Measurements from ENCODE around the gene RNASEH2A. TPM values are rescaled to one million over a fixed set of nuclear protein-coding genes. Genes with fewer than 3 reads are reported as not detected.

The RNASEH2A gene
- total and polyA plus RNA-seq, 10 donors = 4.4 to 15.9 (median 11.7) TPM

- H3K27ac ChIP-seq = no peak overlapping the region
- H3K4me1 ChIP-seq = peaks cover 7 to 53% (median 33%) of the 10 kb centered on the region in 6 donors
- DNase-seq = no peak
- 2 to 4% (median 3%) methylated on average over 24 to 85 of the region's 87 CpGs for WGBS, 5 donors
- TF ChIP-seq POLR2A (IDR thresholded peaks at IDR 0.05) = no peak
- no peak for TF ChIP-seq CTCF (IDR thresholded peaks at IDR 0.05 in 8 of 11, conservative IDR thresholded peaks at IDR 0.05 in 3 of 11)
- no peak for TF ChIP-seq POLR2AphosphoS5 (IDR thresholded peaks at IDR 0.05)
- H3K27me3 ChIP-seq (replicated peaks in 1 of 7) = peaks cover 3 to 100% (median 96%) of the 10 kb centered on the region in 7 donors
- H3K36me3 ChIP-seq = no peaks in the 10 kb centered on the region
- intact Hi-C loops (cut with DNase I; ENCODE audit: low total_unique reads) = no loop called here
- peaks cover 0 to 6% (median 0%) of the 10 kb centered on the region in 8 donors for H3K9me3 ChIP-seq
- H3K4me3 ChIP-seq = peak overlapping the region in 7 of 8 donors; percentile 23 to 69 (median 41)
Measured at GRCh38 chr19:12833738-12834565, 27.6 kb downstream of the RNASEH2A start.

- H3K27ac ChIP-seq = no peak within 1 kb of the TSS
- WGBS, 5 donors = 9 to 12% (median 11%) methylated on average over 20 of the region's 20 CpGs
- H3K27me3 ChIP-seq (replicated peaks in 1 of 7) = peaks cover 4 to 100% (median 96%) of the 10 kb centered on the region in 7 donors
- peak within 1 kb of the TSS in 7 of 8 donors; percentile 23 to 69 (median 41) for H3K4me3 ChIP-seq
- intact Hi-C loops (cut with DNase I; ENCODE audit: low total_unique reads) = no loop called here
- H3K4me1 ChIP-seq = peaks cover 7 to 58% (median 35%) of the 10 kb centered on the region in 6 donors
- TF ChIP-seq POLR2A (IDR thresholded peaks at IDR 0.05) (no peak), CTCF (IDR thresholded peaks at IDR 0.05 in 8 of 11, conservative IDR thresholded peaks at IDR 0.05 in 3 of 11) (no peak), POLR2AphosphoS5 (IDR thresholded peaks at IDR 0.05) (no peak)
- DNase-seq = no peak
- no peaks in the 10 kb centered on the region for H3K36me3 ChIP-seq
- H3K9me3 ChIP-seq = peaks cover 0 to 6% (median 0%) of the 10 kb centered on the region in 8 donors
Measured at GRCh38 chr19:12834566-12834943, 28.2 kb downstream of the RNASEH2A start, which contains the start of gene RTBDN. Gene RTBDN, minus strand, starts transcription at chr19:12834579. Its CDS starts 4,600 bp downstream, at chr19:12829979.

- peaks cover 6 to 100% (median 97%) of the 10 kb centered on the region in 7 donors for H3K27me3 ChIP-seq (replicated peaks in 1 of 7)
- H3K36me3 ChIP-seq = no peaks in the 10 kb centered on the region
- no peak overlapping the region for H3K27ac ChIP-seq
- no peak for TF ChIP-seq POLR2A (IDR thresholded peaks at IDR 0.05)
- no peak for TF ChIP-seq CTCF (IDR thresholded peaks at IDR 0.05 in 8 of 11, conservative IDR thresholded peaks at IDR 0.05 in 3 of 11)
- TF ChIP-seq POLR2AphosphoS5 (IDR thresholded peaks at IDR 0.05) = no peak
- intact Hi-C loops (cut with DNase I; ENCODE audit: low total_unique reads) = no loop called here
- DNase-seq = no peak
- H3K4me1 ChIP-seq = peaks cover 7 to 58% (median 35%) of the 10 kb centered on the region in 6 donors
- H3K4me3 ChIP-seq = no peak overlapping the region
- WGBS, 5 donors = 10 to 19% (median 11%) methylated on average over 28 to 39 of the region's 39 CpGs
- peaks cover 0 to 6% (median 0%) of the 10 kb centered on the region in 8 donors for H3K9me3 ChIP-seq
Measured at GRCh38 chr19:12834976-12835757, 28.8 kb downstream of the RNASEH2A start.
